Measurements from ENCODE around the gene ALDH9A1. TPM values are rescaled to one million over a fixed set of nuclear protein-coding genes. Genes with fewer than 3 reads are reported as not detected.
"Not testable (repeated sequence)": the region's sequence is repeated elsewhere in the genome, so short reads cannot be mapped to it uniquely, and the experiment has no call there.

The ALDH9A1 gene
- total RNA-seq, 1 experiment from 2014 or later: 126 TPM

DNA sequence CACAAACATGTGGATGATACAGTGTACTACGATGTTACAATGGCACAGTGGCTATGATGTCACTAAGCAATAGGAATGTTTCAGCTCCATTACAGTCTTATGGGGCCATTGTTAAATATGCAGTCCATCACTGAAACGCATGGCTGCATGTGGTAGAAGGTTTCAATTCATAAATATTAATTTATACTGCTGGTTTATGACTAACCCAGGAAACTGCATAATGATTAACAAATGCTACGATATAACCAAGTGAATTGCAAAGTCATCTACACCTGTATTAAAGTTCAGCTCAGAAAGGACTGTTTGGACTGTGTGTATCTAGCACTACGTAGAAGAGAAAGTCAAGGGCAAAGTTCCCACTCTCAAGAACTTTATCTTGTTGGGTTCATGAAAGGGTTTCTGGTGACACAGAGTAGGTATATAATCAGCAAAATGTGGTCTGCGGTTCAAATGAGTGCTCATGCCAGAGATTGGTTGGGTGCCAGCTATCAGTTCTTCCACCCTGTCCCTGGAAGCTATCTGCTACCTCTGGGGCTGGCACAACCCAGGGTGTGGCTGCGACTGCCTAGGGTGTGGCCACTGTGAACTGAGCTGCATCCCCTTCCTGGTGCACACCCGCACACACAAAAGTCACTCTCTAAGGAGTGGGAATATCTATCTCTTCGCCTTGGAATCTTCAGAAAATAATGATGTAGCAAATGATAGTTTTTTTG, 52.6 kb downstream of the ALDH9A1 start:
- DNase-seq (ENCODE audit: low read depth): no peak

DNA sequence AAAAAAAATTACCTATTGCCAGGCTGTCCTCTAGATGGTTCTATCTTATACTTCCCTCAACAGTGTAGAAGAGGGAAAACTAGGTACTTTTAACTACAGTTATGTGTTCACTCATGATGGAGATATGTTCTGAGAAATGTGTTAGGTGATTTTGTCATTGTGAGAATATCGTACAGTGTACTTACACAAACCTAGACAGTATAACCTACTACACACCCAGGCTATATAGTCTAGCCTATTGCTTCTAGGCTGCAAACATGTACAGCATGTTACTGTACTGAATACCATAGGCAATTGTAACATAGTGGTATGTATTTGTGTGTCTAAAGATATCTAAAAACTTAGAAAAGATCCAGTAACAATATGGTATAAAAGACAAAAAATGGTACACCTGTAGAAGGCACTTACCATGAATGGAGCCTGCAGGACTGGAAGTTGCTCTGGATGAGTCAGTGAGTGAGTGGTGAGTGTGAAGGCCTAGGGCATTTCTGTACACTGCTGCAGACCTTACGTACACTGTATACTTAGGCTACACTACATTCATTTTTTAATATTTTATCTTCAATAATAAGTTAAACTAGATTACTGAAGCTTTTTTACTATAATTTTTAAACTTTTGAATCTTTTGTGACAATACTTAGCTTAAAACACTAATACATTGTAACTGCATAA, 54.2 kb downstream of the ALDH9A1 start:
- peak; percentile 26 for DNase-seq (ENCODE audit: low read depth)

DNA sequence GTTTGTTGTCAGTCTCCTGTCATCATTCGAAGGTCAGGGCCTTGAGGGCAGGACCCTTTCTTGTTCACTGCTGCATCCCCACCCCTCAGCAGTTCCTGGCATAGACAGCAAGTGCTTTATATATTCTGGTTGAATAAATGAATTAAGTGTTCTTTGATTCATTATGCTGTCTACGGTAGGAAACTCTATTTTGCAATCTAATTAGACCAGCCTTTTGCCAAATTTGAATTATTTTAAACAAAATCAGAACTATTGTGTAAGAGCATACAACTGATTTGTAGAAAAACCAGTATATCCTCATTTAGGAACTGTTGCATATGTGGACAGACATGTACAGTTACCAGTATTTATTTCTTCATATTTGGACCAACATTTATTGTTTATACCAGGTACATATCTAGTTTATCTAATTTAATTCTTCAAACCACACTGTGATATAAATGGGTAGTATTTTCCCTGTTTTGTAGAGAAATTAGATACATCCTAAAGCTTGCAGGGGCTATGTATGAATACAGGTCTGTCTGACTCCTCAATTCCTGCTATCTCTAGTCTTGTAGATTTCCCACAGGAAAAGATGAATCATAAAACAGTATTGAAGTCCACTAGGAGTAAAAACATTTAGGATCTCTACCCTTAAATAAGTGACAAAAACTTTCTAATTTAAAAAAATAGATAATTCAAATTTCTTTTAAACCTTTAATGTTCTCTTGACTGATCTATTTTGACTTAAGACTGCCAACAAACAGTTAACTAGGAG, 57.0 kb downstream of the ALDH9A1 start:
- DNase-seq (ENCODE audit: low read depth): no peak

DNA sequence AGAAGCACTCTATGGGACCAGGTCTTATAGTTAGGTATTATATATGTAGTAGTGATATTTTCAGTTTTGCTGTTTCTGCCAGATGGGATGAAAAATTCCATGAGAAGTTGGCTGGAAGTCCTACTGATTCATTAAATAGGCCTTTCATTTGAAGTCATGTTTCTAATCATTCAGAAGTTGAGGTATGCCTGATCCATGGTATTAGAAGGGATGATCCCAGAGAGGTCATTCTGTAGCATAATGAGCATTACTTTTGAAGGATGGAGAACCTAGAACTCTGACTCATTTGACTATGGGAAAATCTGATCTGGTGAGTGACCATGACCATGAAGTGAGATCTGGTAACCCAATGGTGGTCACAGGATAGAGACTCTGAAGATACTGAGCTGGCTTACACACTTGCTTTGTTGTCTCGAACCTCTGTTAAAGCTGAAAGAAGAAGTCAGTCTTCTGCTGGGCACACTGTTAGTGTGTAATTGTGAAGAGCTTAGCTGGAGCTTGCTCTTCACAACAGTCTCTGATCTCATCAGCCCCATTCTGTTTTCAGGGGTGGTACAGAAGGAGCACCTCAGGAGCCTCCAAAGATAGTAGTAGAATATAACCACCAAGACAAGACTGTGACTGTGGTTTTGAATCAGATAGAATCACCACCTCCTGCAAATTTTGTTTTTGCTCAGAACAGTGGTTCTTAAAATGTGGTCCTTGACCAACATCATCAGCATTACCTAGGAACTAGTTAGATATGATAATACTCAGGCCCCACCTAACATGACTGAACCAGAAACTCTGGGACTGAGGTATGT, 58.3 kb downstream of the ALDH9A1 start:
- no peak for DNase-seq (ENCODE audit: low read depth)

DNA sequence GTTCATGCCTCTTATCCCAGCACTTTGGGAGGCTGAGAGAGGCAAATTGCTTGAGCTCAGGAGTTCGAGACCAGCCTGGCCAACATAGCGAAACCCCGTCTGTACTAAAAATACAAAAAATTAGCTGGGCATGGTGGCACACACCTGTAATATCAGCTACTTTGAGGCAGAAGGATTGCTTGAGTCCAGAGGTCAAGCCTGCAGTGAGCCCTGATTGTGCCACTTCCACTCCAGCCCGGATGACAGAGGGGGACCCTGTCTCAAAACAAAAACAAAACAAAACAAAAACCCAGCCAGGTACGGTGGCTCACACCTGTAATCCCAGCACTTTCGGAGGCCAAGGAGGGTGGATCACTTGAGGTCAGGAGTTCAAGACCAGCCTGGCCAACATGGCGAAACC, 60.2 kb downstream of the ALDH9A1 start:
- DNase-seq (ENCODE audit: low read depth): not testable (repeated sequence)

DNA sequence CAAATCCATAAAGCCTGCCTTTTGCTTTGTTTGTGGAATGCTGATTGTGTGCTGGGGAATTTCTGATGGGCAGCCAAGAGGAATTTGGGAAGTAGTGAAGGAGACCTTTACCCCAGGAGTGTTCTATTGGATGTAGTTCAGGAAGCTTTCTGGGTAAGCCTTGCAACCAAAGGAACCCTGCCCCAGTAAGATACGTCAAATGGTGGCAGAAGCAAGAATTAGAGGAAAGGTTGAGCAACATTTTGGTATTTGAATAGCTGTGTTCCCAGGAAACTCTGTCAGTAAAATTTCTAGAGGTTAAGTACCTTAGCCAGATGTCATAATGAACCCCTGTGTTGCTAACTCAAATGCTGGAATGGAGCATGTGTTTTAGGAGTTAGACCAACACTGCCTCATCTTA, 60.9 kb downstream of the ALDH9A1 start:
- no peak for DNase-seq (ENCODE audit: low read depth)

DNA sequence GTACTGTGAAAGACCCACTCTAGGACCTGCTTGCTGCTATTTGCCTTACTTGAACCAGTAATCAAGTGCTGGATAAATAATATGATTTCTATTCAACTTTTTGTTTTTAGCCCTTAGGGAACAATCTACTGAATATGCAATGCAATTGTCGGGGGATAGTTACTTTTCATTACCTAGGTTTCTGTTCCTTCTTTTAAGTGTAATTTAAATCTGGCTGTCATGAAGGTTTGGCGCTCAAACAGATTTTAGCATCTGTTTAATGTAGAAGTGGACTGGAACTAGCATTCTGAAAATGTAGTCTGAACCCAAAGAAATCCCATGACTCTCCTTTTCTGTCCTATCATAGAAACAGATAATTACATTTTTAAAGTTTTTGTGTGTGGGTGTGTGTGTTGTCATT, 62.5 kb downstream of the ALDH9A1 start:
- no peak for DNase-seq (ENCODE audit: low read depth)

DNA sequence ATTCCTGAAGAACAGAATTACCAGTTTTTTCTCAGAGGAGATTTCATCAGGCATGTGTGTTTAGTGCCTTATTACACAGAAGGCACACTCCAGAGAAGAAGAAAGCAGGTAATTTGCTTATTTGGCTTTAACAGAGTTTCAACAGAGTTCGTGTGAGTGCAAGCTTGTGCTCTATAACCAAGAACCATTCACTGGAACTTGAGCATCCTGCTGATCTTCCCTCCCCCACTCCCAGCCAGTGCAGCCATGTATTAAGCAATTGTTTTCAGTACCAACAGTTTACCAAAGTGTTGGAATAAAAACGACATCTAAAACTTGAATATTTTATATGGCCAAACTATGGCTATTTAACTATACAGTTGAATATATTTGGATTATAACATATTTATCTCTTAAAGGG, 63.0 kb downstream of the ALDH9A1 start:
- no peak for DNase-seq (ENCODE audit: low read depth)

DNA sequence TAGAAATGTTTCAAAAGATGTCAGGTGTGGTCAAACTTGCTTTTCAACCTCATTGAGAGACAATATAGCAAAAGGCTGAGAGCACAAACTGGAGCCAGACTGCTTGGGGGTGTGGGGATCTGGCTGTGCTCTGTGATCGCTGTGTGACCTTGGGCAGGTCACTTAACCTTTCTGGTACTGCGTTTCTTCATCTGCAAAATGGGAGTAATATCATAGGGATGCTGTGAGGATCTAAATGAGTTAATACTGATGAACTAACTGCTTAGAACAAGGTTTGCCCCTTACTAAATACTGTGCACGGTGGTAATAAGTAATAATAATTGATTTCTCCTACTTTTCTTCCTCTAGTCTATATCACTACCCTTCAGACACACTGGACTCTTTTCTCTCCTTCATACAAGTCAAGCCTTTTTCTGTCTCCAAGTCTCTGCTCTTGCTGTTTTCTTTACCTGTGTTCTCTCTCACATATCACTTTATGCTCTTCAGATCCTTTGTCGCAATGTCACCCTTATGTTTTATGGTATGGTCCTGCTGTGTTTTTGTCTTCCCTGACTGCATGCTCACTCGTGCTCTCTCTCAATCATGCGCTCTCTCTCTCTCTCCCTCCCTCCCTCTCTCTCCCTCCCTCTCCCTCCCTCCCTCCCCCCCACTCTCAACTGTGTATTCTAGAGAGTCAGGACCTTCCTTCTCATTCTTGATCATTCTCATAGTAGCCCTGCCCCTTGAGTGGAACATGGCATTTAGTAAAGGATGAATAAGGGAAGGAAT, 64.0 kb downstream of the ALDH9A1 start:
- DNase-seq (ENCODE audit: low read depth): no peak

DNA sequence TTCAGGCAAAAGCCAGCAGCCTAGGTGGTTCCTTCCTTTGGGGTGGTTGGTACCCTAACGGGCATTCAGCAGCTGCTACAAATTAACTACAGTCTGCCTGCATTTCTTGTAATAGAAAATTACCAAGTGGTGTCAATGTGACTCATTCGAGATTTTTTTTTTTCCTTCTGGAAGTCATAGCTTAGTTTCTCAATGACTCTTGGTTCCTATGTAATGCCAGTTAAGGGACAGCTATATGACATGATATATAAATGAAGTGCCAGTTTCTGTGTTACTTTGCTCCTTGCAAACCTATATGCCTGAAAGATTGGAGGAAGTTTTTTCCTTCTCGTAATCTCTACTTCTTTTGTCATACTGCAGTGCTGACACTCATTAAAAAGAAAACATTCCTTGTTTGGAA, 64.7 kb downstream of the ALDH9A1 start:
- peak; percentile 67 for DNase-seq (ENCODE audit: low read depth)

DNA sequence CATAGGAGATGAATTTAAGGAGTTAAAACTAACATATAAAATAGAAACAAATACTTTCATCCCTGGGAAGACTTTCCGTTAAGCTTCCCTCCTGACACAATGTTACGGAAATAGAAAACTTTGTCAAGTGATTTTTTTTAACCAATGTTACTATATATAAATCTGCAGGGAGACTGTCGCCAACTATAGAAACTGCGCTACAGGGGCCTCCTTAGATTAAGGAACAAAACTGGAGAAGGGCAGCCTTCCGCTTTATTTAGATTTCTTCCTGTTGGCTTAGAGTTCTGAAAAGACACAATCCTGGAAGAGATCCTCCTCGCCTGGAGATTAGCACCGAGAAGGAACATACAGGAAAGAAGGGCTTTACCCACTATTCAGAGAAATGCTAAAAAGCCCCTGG, 65.9 kb downstream of the ALDH9A1 start:
- DNase-seq (ENCODE audit: low read depth): no peak

DNA sequence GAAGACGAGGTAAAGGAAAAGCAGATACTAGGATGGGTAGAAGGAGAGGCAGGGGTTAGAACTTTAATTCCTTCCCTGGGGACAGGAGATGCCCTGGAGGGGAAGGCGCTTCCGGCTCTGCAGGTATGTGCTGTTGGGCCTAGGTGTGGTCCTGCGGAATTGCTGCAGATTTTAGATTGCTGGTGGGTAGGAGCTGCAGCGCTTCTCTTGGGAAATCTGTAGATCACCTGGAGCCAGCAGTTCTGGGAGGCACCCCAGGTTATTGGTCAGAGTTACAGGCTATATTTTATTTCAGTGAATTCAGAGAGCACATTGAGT, 66.3 kb downstream of the ALDH9A1 start:
- no peak for DNase-seq (ENCODE audit: low read depth)

DNA sequence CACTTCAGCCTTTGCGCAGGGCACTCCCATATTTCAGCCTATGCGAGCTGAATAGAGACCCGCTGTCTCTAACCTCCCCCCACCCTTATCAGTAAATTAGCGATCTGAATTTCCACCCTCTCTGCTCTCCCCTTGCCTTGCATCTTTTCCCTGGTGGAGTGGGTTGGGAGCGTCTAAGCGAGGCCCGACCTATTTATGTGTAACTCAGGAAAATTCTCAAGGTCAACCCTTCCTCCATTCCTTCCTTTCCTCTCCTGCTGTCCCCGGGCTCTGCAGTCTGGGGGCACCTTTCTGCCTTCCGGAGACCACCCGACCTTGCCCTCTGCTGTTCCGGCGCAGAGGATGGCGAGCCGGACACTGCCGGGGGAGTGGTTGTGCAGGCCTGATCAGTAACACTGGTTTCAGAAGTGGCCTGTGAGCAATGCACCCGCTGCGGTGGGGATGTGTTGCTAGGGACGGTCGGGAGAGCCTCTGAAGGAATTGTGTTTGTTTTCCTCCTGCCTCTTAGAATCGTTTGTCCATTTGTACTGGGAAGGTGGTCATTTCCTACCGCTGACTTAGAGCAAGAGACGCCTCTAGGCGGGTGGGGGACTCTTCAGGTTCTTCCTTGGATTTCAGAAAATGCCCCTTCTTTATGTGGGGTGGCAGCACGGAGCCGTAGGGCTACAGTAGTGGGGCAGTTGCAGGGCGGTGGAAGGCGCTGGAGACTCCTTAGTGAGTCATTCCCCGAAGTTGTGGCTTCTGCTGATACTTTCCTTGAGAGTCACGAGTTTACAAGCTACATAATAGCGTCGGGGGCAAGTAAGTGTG, 66.8 kb downstream of the ALDH9A1 start:
- DNase-seq (ENCODE audit: low read depth): peak; percentile 83

DNA sequence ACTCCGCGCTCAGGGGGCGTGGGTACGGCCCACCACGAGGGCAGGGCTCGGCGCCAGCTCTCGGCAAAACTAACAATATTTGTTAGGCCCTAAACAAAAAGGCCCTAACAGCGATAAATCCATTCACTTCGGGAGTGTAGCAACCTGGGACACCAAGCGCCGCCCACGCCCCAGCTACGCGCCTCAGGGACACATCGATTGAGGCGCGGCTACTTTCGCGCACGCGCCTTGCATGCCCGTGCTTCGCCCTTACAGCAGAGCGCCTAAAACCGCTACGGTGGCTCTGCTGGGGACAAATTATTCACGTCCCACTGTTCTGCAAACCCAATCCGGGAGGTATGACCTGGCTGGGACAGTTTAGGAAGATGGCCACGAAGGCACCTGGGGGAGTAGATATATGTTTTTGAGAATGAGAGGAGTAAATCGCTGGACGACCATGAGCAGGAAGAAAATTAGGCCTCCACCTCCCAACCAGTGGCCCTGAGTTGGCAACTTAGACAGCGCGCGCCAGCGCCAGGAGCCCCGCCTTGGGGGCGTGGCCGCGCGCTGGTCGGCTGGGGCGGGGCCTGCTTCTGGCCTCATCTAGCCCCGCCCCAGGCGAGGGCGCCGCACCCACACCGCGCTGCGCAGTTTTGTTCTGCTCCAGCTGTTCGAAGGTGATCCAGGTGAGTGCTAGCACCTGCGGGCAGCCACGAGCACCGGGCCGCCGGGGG, 67.6 kb downstream of the ALDH9A1 start, which contains the start of gene MGST3:
TSS of gene MGST3 (plus strand) at position 606 of the 713 bp plus-strand sequence. CDS start 18,614 bp downstream, outside the sequence.
- DNase-seq (ENCODE audit: low read depth): peak; percentile 96

DNA sequence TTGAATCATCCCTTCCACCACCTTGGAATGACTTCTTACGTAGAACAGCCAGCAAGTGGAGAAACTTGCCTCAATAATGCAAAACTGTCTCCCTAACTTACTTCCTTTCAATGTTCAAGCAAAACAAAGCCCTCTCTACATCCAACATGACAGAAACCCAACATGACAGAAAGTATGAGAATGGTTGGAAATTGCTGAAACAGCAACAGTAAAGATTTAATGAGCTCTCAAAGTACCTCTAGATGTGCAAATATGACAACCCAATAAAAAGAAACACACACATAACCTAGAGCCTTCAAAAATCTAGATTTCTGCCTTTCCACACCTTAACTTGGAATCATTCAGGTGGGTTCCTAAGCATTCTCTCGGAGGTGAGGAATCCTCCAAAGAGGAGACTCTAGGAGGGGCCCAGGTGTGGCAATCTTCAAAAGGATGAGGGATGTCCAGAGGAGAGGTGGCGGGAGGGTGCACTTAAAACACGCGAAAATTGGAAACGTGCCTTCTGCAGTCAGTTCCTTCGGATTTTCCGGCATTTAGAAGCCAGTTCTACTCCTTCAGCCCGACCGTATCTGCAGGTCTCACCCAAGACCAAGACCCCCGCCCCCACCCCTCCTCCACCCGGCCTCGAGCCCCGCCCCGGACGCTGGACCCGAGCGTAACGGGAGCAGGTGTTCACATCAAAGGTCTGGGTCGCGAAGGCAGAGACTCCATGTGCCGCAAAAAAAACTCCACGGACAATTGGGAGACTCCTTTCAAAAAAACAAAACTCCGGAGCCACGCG, 68.3 kb downstream of the ALDH9A1 start:
- DNase-seq (ENCODE audit: low read depth): no peak

DNA sequence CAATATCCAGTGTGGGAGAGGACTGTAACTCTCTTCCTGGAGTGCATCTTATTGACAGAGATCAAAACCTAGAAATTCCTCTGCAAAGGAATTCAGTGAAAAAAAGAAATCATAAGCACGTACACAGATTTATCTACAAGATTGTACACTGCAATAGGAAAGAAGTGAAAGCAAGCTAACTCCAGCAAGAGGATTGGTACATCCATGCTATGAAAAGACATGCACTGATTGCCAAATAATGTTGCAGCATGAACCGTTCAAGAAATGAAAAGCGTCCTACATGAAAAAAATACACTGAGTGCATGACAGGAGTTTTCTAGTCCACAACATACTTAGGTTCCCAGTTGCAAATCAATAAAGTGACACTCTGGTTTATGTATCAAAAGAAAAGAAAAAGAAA, 69.2 kb downstream of the ALDH9A1 start:
- no peak for DNase-seq (ENCODE audit: low read depth)

DNA sequence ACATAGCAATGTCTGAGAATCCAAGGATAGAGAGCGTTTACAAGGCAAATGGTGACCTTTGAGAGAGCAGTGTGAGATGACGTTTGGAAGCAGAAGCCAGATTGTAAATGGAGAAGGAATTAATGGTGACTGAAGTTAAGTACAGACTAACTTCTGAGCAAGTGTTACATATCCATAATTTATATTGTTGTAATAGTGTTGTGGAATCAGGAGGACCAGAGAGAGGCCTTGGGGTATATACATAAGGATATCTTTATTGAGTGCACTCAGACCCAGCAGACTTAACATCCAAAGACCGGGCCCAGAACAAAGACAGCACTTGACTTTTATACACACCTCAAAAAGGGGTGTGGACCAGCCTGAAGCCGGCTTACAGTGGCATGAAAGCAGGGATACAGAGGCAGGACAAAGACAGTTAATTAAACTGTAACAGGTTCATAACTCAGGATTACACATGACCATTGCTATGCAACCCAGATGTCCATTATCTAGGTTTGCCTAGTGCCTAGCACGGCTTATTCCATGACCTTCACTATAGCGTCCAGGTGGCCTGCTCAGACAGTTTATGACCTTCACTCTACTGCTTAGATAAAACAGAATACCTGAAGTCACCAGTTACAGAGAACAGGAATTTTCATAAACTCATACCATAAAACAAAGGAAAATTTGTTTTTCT, 70.1 kb downstream of the ALDH9A1 start:
- DNase-seq (ENCODE audit: low read depth): no peak

DNA sequence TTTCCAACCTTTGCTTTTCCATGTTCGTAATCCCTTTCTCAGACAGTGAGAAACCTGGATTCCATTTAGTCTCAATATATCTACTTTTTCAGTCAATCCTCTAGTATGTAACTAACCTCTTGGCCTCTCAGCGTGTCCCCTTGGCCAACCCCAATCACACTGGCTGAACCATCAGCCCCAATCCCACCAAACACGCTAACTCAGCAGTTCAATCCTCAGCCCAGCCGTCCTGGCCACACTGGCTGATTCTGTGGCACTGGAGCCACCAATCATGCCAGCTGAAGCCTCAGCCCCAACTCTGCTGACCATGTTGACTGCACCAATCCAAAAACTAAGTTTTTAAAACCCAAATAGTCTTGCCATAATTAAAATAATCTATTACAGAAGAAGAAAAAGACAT, 73.9 kb downstream of the ALDH9A1 start:
- DNase-seq (ENCODE audit: low read depth): no peak

Measured in RPMI7951 (cell line).